SK-N-SH (cell line): ENCODE measurements around the gene DCUN1D2. TPM values are rescaled to one million over a fixed set of nuclear protein-coding genes. Genes with fewer than 3 reads are reported as not detected.

ENCODE experiments used
- CTCF ChIA-PET: fragments of 300-600, 350-600 bp; formaldehyde crosslinking; extraction: SDS; loops from one replicate; lab custom pipeline; 2021; lab: Yijun Ruan, JAX
- POLR2A ChIA-PET: fragments of 350-600 bp; sonication (Branson Sonifier 250); formaldehyde crosslinking; extraction: SDS; loops from one replicate; lab custom pipeline; 2020; ENCODE audit warnings: antibody characterized with exemption, inconsistent platforms; lab: Yijun Ruan, JAX
- DNase-seq: peaks from one replicate; pipeline ENCODE4 v3.0.0; 2012
- H2AFZ ChIP-seq: fragments of 200-600 bp; sonication (generic); 2 replicates; pipeline ENCODE4 v1.8.1; 2016; ENCODE audit warnings: antibody characterized with exemption, mild to moderate bottlenecking, low read depth
- H3F3A ChIP-seq: fragments of 200-600 bp; sonication (generic); replicated peaks from 2 replicates; pipeline ENCODE3; 2016; ENCODE audit warnings: antibody characterized with exemption, mild to moderate bottlenecking; ENCODE audit not compliant: insufficient read depth
- H3K27ac ChIP-seq, 2 experiments: fragments of 200-500 bp in 1 of 2; fragments of 200-600 bp in 1 of 2; sonication (Bioruptor generic) in 1 of 2; sonication (generic), shearing (Covaris generic) in 1 of 2; 2 replicates each; pipeline versions ENCODE4 v1.5.1 to v1.6.1; 2014 to 2016; ENCODE audit warnings: low read depth in 2 of 2, inconsistent platforms in 1 of 2, low read length in 1 of 2, mild to moderate bottlenecking in 1 of 2, mixed read lengths in 1 of 2
- H3K27me3 ChIP-seq: fragments of 200-600 bp; sonication (generic), shearing (Covaris generic); 2 replicates; pipeline ENCODE4 v1.6.1; 2016; ENCODE audit warnings: mixed run types; ENCODE audit not compliant: insufficient read depth
- H3K36me3 ChIP-seq, 2 experiments: fragments of 200-500 bp in 1 of 2; fragments of 200-600 bp in 1 of 2; sonication (Bioruptor generic) in 1 of 2; sonication (generic) in 1 of 2; replicated peaks in 1 of 2; 2 replicates each; pipeline versions ENCODE3 to v1.5.1; 2014 to 2016; ENCODE audit warnings: low read length in 1 of 2, mild to moderate bottlenecking in 1 of 2; ENCODE audit not compliant: insufficient read depth in 2 of 2, control insufficient read depth in 1 of 2
- H3K4me1 ChIP-seq, 2 experiments: fragments of 200-500 bp in 1 of 2; fragments of 200-600 bp in 1 of 2; sonication (Bioruptor generic) in 1 of 2; sonication (generic), shearing (Covaris generic) in 1 of 2; 2 replicates each; pipeline versions ENCODE4 v1.5.1 to v1.6.1; 2014 to 2016; ENCODE audit warnings: low read depth in 1 of 2, low read length in 1 of 2, mixed run types in 1 of 2; ENCODE audit not compliant: insufficient read depth in 2 of 2, control insufficient read depth in 1 of 2
- H3K4me2 ChIP-seq: fragments of 200-600 bp; sonication (generic), shearing (Covaris generic); 2 replicates; pipeline ENCODE4 v1.6.1; 2017; ENCODE audit warnings: mixed run types
- H3K4me3 ChIP-seq, 2 experiments: fragments of 200-500 bp in 1 of 2; fragments of 200-600 bp in 1 of 2; sonication (Bioruptor generic) in 1 of 2; sonication (generic), shearing (Covaris generic) in 1 of 2; 2 replicates each; pipeline versions ENCODE4 v1.5.1 to v1.8.1; 2014 to 2016; ENCODE audit warnings: low read depth in 2 of 2, inconsistent platforms in 1 of 2, low read length in 1 of 2, mild to moderate bottlenecking in 1 of 2, mixed read lengths in 1 of 2, moderate library complexity in 1 of 2
- H3K79me2 ChIP-seq: fragments of 200-600 bp; sonication (generic); 2 replicates; pipeline ENCODE4 v1.8.1; 2017; ENCODE audit warnings: mild to moderate bottlenecking; ENCODE audit not compliant: insufficient read depth
- H3K9ac ChIP-seq: fragments of 200-600 bp; sonication (generic); 2 replicates; pipeline ENCODE4 v1.6.1; 2017; ENCODE audit warnings: mixed run types
- H3K9me2 ChIP-seq: fragments of 200-600 bp; sonication (generic); 2 replicates; pipeline ENCODE4 v1.6.1; 2017; ENCODE audit warnings: mixed run types
- H3K9me3 ChIP-seq: fragments of 200-600 bp; sonication (generic); 2 replicates; pipeline ENCODE4 v1.6.1; 2017; ENCODE audit warnings: mixed run types, mild to moderate bottlenecking, moderate library complexity
- H4K20me1 ChIP-seq: fragments of 200-600 bp; sonication (generic); 2 replicates; pipeline ENCODE4 v1.6.1; 2017; ENCODE audit warnings: mild to moderate bottlenecking, mixed run types; ENCODE audit not compliant: insufficient read depth
- CHD2 ChIP-seq: fragments of 150-350 bp; IDR thresholded peaks from 2 replicates; pipeline ENCODE4 v1.6.1; 2018; ENCODE audit warnings: low read length; ENCODE audit not compliant: partially characterized antibody
- EP300 ChIP-seq, 2 experiments: IDR thresholded peaks; 2 replicates each; pipeline versions ENCODE4 v1.4.0 to v1.6.1; 2012; ENCODE audit warnings: borderline replicate concordance in 1 of 2, low read depth in 1 of 2, low read length in 1 of 2
- EZH2phosphoT487 ChIP-seq: fragments of 200-600 bp; sonication (generic); IDR thresholded peaks from 2 replicates; pipeline ENCODE4 v1.6.1; 2017; ENCODE audit warnings: low read depth, mixed run types, mild to moderate bottlenecking, antibody characterized with exemption, moderate library complexity, borderline replicate concordance
- FOSL2 ChIP-seq: IDR thresholded peaks from 2 replicates; pipeline ENCODE4 v1.4.0; 2012; ENCODE audit warnings: low read depth, mild to moderate bottlenecking, moderate library complexity, borderline replicate concordance
- FOXJ3 ChIP-seq: sonication (generic); formaldehyde crosslinking; IDR thresholded peaks from 2 replicates; pipeline ENCODE4 v1.5.1; 2020; ENCODE audit warnings: mild to moderate bottlenecking, missing genetic modification reagents
- FOXM1 ChIP-seq: IDR thresholded peaks from 2 replicates; pipeline ENCODE4 v1.4.0; 2012; ENCODE audit warnings: low read depth, mild to moderate bottlenecking
- GABPA ChIP-seq: IDR thresholded peaks from 2 replicates; pipeline ENCODE4 v1.4.0; 2012; ENCODE audit warnings: low read depth, mild to moderate bottlenecking
- GATA2 ChIP-seq: sonication (generic); formaldehyde crosslinking; IDR thresholded peaks from 2 replicates; pipeline ENCODE4 v1.5.0; 2020; ENCODE audit warnings: mild to moderate bottlenecking, missing genetic modification reagents
- MEF2A ChIP-seq: IDR thresholded peaks from 2 replicates; pipeline ENCODE4 v1.4.0; 2012; ENCODE audit warnings: low read depth, borderline replicate concordance
- MXI1 ChIP-seq: IDR thresholded peaks from 2 replicates; pipeline ENCODE4 v1.6.1; 2012; ENCODE audit warnings: mild to moderate bottlenecking, low read depth, low read length, improper control_type of control experiment
- PBX3 ChIP-seq: IDR thresholded peaks from 2 replicates; pipeline ENCODE4; 2012
- RAD21 ChIP-seq: IDR thresholded peaks from 2 replicates; pipeline ENCODE4 v1.6.1; 2012; ENCODE audit warnings: mild to moderate bottlenecking, low read length
- RCOR1 ChIP-seq: fragments of 150-350 bp; IDR thresholded peaks from 2 replicates; pipeline ENCODE4 v1.6.1; 2017; ENCODE audit warnings: antibody characterized with exemption, low read length
- RFX5 ChIP-seq: IDR thresholded peaks from 2 replicates; pipeline ENCODE4 v1.6.1; 2012; ENCODE audit warnings: mild to moderate bottlenecking, improper control_type of control experiment, low read length
- RXRA ChIP-seq: IDR thresholded peaks from 2 replicates; pipeline ENCODE4 v1.4.0; 2012; ENCODE audit warnings: low read depth, mild to moderate bottlenecking, borderline replicate concordance
- SIN3A ChIP-seq: IDR thresholded peaks from 2 replicates; pipeline ENCODE4 v1.6.1; 2012; ENCODE audit warnings: low read depth, mild to moderate bottlenecking, low read length, moderate library complexity, borderline replicate concordance
- SMC3 ChIP-seq: IDR thresholded peaks from 2 replicates; pipeline ENCODE4 v1.6.1; 2012; ENCODE audit warnings: low read depth, low read length, improper control_type of control experiment
- TAF1 ChIP-seq: IDR thresholded peaks from 2 replicates; pipeline ENCODE4 v1.6.1; 2012; ENCODE audit warnings: low read depth, mild to moderate bottlenecking, low read length, moderate library complexity, borderline replicate concordance
- TCF12 ChIP-seq: IDR thresholded peaks from 2 replicates; pipeline ENCODE4 v1.4.0; 2012
- TEAD4 ChIP-seq: IDR thresholded peaks from 2 replicates; pipeline ENCODE4 v1.4.0; 2012; ENCODE audit warnings: mild to moderate bottlenecking, borderline replicate concordance; ENCODE audit not compliant: insufficient read depth
- USF1 ChIP-seq: IDR thresholded peaks from 2 replicates; pipeline ENCODE4 v1.4.0; 2012; ENCODE audit warnings: low read depth, borderline replicate concordance
- USF2 ChIP-seq: fragments of 150-350 bp; IDR thresholded peaks from 2 replicates; pipeline ENCODE4 v1.6.1; 2017; ENCODE audit warnings: antibody characterized with exemption, low read length, low read depth, borderline replicate concordance
- WGBS: methylation state at CpG from one replicate; pipeline ENCODE4 v1.1.6; 2017; ENCODE audit warnings: low lambda C conversion rate; 5-methylcytosine and 5-hydroxymethylcytosine counted together
- polyA plus RNA-seq, 3 experiments: library from polyadenylated mRNA; depleted of rRNA; stranded (reverse); fragments of >200 nt; gene quantifications; 2 replicates each; pipeline ENCODE4 v1.2.3, GENCODE V29; 2012

The DCUN1D2 gene
- polyA plus RNA-seq, 1 of the 3 experiments (the other 2 are of a cell fraction): 11.0 TPM

GRCh38 chr13:113423520-113424163 is 66.9 kb downstream of the DCUN1D2 start (continued):
- TF ChIP-seq TEAD4 (no peak), USF1 (no peak), FOXJ3 (CRISPR knock-in tag) (no peak), CHD2 (no peak), FOXM1 (no peak), EP300 (IDR thresholded peaks at IDR 0.05; ENCODE audit: borderline replicate concordance in 1 of 2, low read depth in 1 of 2, low read length in 1 of 2) (no peak), PBX3 (no peak), SIN3A (no peak), TAF1 (no peak), SMC3 (no peak)

- CTCF ChIA-PET: interaction anchor here (0.8 to 1.6 kb wide), 4 partner anchors 29 to 139 kb away, joined by 3 to 6 read pairs (median 3); no protein-coding TSS in a partner anchor
- Histone ChIP-seq H2AFZ (no peak overlapping the region), H3K27ac (peak overlapping the region in 1 of 2 experiments; percentile 87; a peak in 1 of 4 replicates)
These were observed 67.5 kb downstream of the DCUN1D2 start for GRCh38 chr13:113422807-113423519.

More at GRCh38 chr13:113422807-113423519, 67.5 kb downstream of the DCUN1D2 start:
- H3K9me2 ChIP-seq: no peaks in the 10 kb centered on the region
- TF ChIP-seq MEF2A: no peak
- TF ChIP-seq RFX5: no peak
- TF ChIP-seq GABPA: no peak
- no peak for TF ChIP-seq TEAD4
- TF ChIP-seq GATA2 (CRISPR knock-in tag): no peak
- no peak for TF ChIP-seq RCOR1
- no peak for TF ChIP-seq RXRA
- TF ChIP-seq FOSL2: no peak
- no peak for TF ChIP-seq USF2
- TF ChIP-seq RAD21: no peak
- TF ChIP-seq MXI1: no peak
- TF ChIP-seq TCF12: no peak
- TF ChIP-seq EP300 (IDR thresholded peaks at IDR 0.05; ENCODE audit: borderline replicate concordance in 1 of 2, low read depth in 1 of 2, low read length in 1 of 2): no peak
- TF ChIP-seq EZH2phosphoT487: no peak
- no peaks in the 10 kb centered on the region for H3K79me2 ChIP-seq
- H3K4me3 ChIP-seq: no peak overlapping the region
- H3K4me1 ChIP-seq: peaks cover 0 to 18% of the 10 kb centered on the region in 2 experiments; a peak in 2 of 4 replicates
- no peaks in the 10 kb centered on the region for H3F3A ChIP-seq
- POLR2A ChIA-PET: no interaction called here
- H3K9me3 ChIP-seq: no peaks in the 10 kb centered on the region
- DNase-seq: no peak
- H3K27me3 ChIP-seq: no peaks in the 10 kb centered on the region
- H3K4me2 ChIP-seq: no peak overlapping the region
- H3K9ac ChIP-seq: no peak overlapping the region
- 95% methylated on average over 13 of the region's 26 CpGs for WGBS
- H3K36me3 ChIP-seq: no peaks in the 10 kb centered on the region
- H4K20me1 ChIP-seq: no peaks in the 10 kb centered on the region
